ENCODE measurements around the gene TUBA4B. TPM values are rescaled to one million over a fixed set of nuclear protein-coding genes. Genes with fewer than 3 reads are reported as not detected.

The TUBA4B gene
- total RNA-seq, 1 donor from 2014 or later: not detected

DNA sequence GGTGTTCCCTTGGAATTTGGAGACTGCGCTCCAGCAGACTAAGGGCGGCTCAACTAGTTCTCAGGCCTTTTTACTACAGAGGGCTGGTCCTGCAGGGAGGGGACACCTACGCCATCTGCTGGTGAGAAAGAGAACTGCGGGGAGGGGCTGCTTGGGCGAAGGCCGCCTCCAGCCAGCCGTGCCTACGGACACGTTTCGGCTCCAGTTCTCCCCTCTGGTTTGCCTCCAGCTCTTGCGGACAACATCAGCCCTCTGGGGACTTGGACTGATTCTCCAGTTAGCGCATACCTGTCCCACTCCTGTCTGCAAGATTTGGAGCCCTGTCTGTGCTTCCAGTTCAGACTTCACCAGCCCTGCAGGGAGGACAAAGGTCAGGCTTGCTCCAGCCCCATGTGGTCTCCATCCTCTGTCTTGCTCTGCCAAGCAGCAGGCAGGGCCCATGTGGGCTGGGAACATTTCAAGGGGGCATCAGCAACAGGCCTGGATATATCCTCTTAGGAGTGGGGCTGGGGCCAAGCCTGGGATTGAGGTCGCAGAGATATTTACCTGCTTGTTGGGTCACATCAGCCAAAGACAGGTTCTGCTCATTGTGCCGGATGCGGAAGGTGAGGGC is 45.8 kb downstream of the TUBA4B start:
- Mint-ChIP-seq H3K27me3 (ENCODE audit: unreplicated experiment) (peaks cover 14% of the 10 kb centered on the region), H3K4me1 (ENCODE audit: low read depth, unreplicated experiment) (peaks cover 7% of the 10 kb centered on the region), H3K36me3 (ENCODE audit: unreplicated experiment) (peaks cover 21% of the 10 kb centered on the region), H3K9me3 (ENCODE audit: unreplicated experiment) (peaks cover 8% of the 10 kb centered on the region), H3K27ac (ENCODE audit: unreplicated experiment) (peak overlapping the region; percentile 33), H3K4me3 (ENCODE audit: unreplicated experiment) (no peak overlapping the region)
- peak; percentile 96 for DNase-seq
- TF ChIP-seq, protein P1, sequence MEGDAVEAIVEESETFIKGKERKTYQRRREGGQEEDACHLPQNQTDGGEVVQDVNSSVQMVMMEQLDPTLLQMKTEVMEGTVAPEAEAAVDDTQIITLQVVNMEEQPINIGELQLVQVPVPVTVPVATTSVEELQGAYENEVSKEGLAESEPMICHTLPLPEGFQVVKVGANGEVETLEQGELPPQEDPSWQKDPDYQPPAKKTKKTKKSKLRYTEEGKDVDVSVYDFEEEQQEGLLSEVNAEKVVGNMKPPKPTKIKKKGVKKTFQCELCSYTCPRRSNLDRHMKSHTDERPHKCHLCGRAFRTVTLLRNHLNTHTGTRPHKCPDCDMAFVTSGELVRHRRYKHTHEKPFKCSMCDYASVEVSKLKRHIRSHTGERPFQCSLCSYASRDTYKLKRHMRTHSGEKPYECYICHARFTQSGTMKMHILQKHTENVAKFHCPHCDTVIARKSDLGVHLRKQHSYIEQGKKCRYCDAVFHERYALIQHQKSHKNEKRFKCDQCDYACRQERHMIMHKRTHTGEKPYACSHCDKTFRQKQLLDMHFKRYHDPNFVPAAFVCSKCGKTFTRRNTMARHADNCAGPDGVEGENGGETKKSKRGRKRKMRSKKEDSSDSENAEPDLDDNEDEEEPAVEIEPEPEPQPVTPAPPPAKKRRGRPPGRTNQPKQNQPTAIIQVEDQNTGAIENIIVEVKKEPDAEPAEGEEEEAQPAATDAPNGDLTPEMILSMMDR (IDR thresholded peaks at IDR 0.05; ENCODE audit: partially characterized antibody, unreplicated experiment): peak; percentile 98

DNA sequence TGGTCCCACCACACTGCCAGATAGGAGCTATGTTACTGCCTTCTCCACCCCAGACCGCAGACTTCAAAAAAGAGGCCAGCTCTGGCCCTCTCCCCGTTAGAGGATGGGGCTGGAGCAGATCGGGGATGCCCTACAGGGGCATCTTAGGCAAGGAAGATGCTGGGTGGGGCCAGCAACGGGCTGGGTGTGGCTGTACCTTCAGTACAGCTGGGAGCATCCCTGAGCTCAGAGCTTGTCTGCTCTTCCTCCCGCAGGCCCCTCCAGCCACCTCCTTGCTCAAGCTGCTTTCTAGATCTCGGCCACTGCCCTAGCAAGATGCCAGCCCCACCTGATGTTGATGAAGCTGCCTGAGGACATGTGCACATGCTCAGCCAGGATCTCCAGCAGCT is 46.3 kb downstream of the TUBA4B start:
- Mint-ChIP-seq H3K27me3 (ENCODE audit: unreplicated experiment) (peaks cover 10% of the 10 kb centered on the region), H3K4me1 (ENCODE audit: low read depth, unreplicated experiment) (peaks cover 4% of the 10 kb centered on the region), H3K4me3 (ENCODE audit: unreplicated experiment) (no peak overlapping the region), H3K36me3 (ENCODE audit: unreplicated experiment) (peaks cover 21% of the 10 kb centered on the region), H3K9me3 (ENCODE audit: unreplicated experiment) (peaks cover 5% of the 10 kb centered on the region), H3K27ac (ENCODE audit: unreplicated experiment) (peak overlapping the region; percentile 33)
- DNase-seq: no peak
- TF ChIP-seq, protein P1 (IDR thresholded peaks at IDR 0.05; ENCODE audit: partially characterized antibody, unreplicated experiment): no peak

DNA sequence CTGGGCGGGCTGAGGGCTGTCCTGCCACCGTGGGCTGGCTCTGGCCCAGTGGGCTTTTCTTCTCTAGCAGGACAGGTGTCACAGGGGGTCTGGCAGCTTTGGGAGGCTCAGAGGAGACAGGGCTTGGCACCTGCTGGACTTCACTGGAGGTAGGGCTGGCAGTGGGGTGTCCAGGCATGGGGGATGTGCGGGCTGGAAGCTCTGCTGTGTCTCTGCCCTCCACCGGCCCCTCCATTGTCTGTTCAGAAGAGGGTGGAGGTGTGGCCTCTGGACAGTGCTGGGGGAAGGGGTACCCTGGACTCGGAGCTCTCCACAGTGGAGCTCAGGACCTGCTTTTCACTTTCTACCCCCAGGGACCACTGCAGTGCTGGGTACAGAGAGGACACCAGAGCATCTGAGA is 47.0 kb downstream of the TUBA4B start:
- Mint-ChIP-seq H3K27ac (ENCODE audit: unreplicated experiment) (no peak overlapping the region), H3K4me3 (ENCODE audit: unreplicated experiment) (no peak overlapping the region), H3K9me3 (ENCODE audit: unreplicated experiment) (peaks cover 5% of the 10 kb centered on the region), H3K27me3 (ENCODE audit: unreplicated experiment) (peaks cover 10% of the 10 kb centered on the region), H3K4me1 (ENCODE audit: low read depth, unreplicated experiment) (peaks cover 4% of the 10 kb centered on the region), H3K36me3 (ENCODE audit: unreplicated experiment) (peaks cover 21% of the 10 kb centered on the region)
- TF ChIP-seq, protein P1 (IDR thresholded peaks at IDR 0.05; ENCODE audit: partially characterized antibody, unreplicated experiment): no peak
- no peak for DNase-seq

DNA sequence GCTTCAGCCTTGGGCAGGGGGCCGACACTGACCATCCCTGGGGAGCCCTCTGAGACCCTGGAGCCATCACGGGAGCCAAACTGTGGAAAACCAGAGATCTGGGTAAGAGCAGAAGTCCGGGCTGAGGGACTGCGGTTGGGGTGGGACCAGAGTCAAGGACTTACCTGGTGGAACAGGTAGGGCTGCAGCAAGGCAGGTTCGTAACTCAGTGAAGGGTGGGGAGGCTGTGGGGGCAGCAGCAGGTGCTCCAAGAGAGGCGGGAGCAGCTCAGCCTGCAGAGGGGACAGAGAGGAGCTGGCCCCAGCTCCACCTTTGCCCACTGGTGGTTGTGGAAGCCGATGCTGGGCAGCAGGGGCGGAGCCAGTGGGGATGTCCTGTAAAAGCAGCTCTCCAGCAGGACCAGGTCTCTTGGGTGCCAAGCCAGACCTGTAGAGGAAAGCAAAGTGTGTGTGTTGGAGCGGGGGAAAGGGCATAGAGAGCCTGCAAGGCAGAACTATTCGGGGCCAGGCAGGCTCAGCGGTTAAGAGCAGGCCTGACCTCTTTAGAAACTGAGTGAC is 49.4 kb downstream of the TUBA4B start:
- no peak overlapping the region for H3K27ac Mint-ChIP-seq (ENCODE audit: unreplicated experiment)
- H3K4me1 Mint-ChIP-seq (ENCODE audit: low read depth, unreplicated experiment): peaks cover 5% of the 10 kb centered on the region
- H3K4me3 Mint-ChIP-seq (ENCODE audit: unreplicated experiment): no peak overlapping the region

DNA sequence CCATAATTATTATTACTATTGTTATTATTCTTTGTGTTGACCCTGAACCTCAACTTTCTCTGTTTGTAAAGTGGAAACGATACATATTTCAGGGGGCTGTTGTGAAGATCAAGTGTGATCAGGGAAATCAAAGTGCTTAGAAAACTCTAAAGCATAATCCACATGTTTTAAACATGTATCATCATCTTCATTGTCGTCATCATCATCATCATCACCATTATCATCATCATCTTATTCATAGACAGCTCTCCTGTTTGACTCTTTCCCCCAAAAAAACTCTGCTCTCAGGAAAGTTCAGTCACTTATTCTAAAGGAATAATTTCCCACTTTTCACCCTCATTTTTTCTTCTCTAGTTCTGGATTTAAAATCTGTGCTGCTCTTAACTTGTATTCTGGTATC is 51.2 kb downstream of the TUBA4B start:
- TF ChIP-seq, protein P1 (IDR thresholded peaks at IDR 0.05; ENCODE audit: partially characterized antibody, unreplicated experiment): no peak
- Mint-ChIP-seq H3K4me1 (ENCODE audit: low read depth, unreplicated experiment) (peaks cover 6% of the 10 kb centered on the region), H3K4me3 (ENCODE audit: unreplicated experiment) (no peak overlapping the region), H3K27me3 (ENCODE audit: unreplicated experiment) (peaks cover 5% of the 10 kb centered on the region), H3K27ac (ENCODE audit: unreplicated experiment) (no peak overlapping the region), H3K9me3 (ENCODE audit: unreplicated experiment) (peaks cover 5% of the 10 kb centered on the region), H3K36me3 (ENCODE audit: unreplicated experiment) (peaks cover 14% of the 10 kb centered on the region)
- DNase-seq: no peak

More for the DNA sequence above, 49.4 kb downstream of the TUBA4B start:
- no peak for DNase-seq
- H3K9me3 Mint-ChIP-seq (ENCODE audit: unreplicated experiment): peaks cover 2% of the 10 kb centered on the region
- H3K27me3 Mint-ChIP-seq (ENCODE audit: unreplicated experiment): peaks cover 6% of the 10 kb centered on the region
- H3K36me3 Mint-ChIP-seq (ENCODE audit: unreplicated experiment): peaks cover 14% of the 10 kb centered on the region
- TF ChIP-seq, protein P1 (IDR thresholded peaks at IDR 0.05; ENCODE audit: partially characterized antibody, unreplicated experiment): no peak

Data from glutamatergic neuron (in vitro differentiated cells).